Lung (tissue), 12 donors: ENCODE measurements around the gene OR51B5. TPM values are rescaled to one million over a fixed set of nuclear protein-coding genes. Genes with fewer than 3 reads are reported as not detected.
"Not testable (repeated sequence)": the region's sequence is repeated elsewhere in the genome, so short reads cannot be mapped to it uniquely, and the experiment has no call there.

Source experiments
- ATAC-seq: fragments of 200-7000 bp; cut with Tn5 transposase; one replicate; pipeline ENCODE4 v1.9.1; 2020; ENCODE audit warnings: moderate number of reproducible peaks; ENCODE audit not compliant: insufficient read depth, low FRiP score
- DNase-seq, 3 donors: peaks; one replicate each; pipeline ENCODE4 v3.0.0-alpha.2; 2013 to 2017
- H3K27ac ChIP-seq, 2 donors: one replicate each; pipeline ENCODE4 v1.5.1; 2013; ENCODE audit warnings: mild to moderate bottlenecking in 2 of 2, moderate library complexity in 2 of 2, control low read depth in 1 of 2, inconsistent platforms in 1 of 2, low read depth in 1 of 2, low read length in 1 of 2
- H3K27me3 ChIP-seq, 3 donors: one replicate each; pipeline ENCODE4 v1.5.1; 2013; ENCODE audit warnings: low read length in 2 of 3; ENCODE audit not compliant: control insufficient read depth in 3 of 3, insufficient read depth in 3 of 3
- H3K36me3 ChIP-seq, 4 donors: one replicate each; pipeline ENCODE4 v1.5.1; 2013; ENCODE audit warnings: low read length in 4 of 4, mild to moderate bottlenecking in 1 of 4, moderate library complexity in 1 of 4; ENCODE audit not compliant: control insufficient read depth in 4 of 4, insufficient read depth in 4 of 4
- H3K4me1 ChIP-seq, 5 donors: one replicate each; pipeline ENCODE4 v1.5.1; 2013; ENCODE audit warnings: low read length in 5 of 5, mild to moderate bottlenecking in 2 of 5, moderate library complexity in 1 of 5; ENCODE audit not compliant: control insufficient read depth in 5 of 5, insufficient read depth in 5 of 5
- H3K4me3 ChIP-seq: one replicate; pipeline ENCODE4 v1.5.1; 2013; ENCODE audit warnings: mild to moderate bottlenecking, control low read depth, moderate library complexity
- H3K9ac ChIP-seq, 2 donors: one replicate each; pipeline ENCODE4 v1.5.1; 2013; ENCODE audit warnings: low read length in 2 of 2, control low read depth in 1 of 2; ENCODE audit not compliant: insufficient read depth in 1 of 2
- H3K9me3 ChIP-seq, 4 donors: one replicate each; pipeline ENCODE4 v1.5.1; 2013; ENCODE audit warnings: low read length in 3 of 4, mild to moderate bottlenecking in 1 of 4, moderate library complexity in 1 of 4; ENCODE audit not compliant: control insufficient read depth in 4 of 4, insufficient read depth in 3 of 4
- CTCF ChIP-seq: IDR thresholded peaks from 2 replicates; pipeline ENCODE4 v1.5.1; 2012; ENCODE audit warnings: mild to moderate bottlenecking; ENCODE audit errors: control extremely low read depth, extremely low read depth
- WGBS, 2 donors: extraction: QIAGEN DNeasy Blood & Tissue Kit; methylation state at CpG; one replicate each; pipeline ENCODE4 v1.1.7; 2013; 5-methylcytosine and 5-hydroxymethylcytosine counted together
- polyA plus RNA-seq, 2 donors: library from polyadenylated mRNA; stranded (reverse); fragments of 200-250 nt; gene quantifications; one replicate each; pipeline ENCODE4 v1.2.1, GENCODE V29; 2013
- total RNA-seq, 2 donors: library from RNA; depleted of rRNA in 1 of 2; stranded (reverse); fragments of >200 nt in 1 of 2; gene quantifications; one replicate each; pipeline ENCODE4 v1.2.1, GENCODE V29; 2014 to 2021
- donor health status: control.
- donor health status: control.
- donor health status: Bipolar disorder and iron deficiency.
- donor health status: healthy.
- donor health status: DM: yes; HTN: yes; CAD: no.

Gene OR51B5
- total and polyA plus RNA-seq, 4 donors: 0.03 to 4.2 (median 0.31) TPM

- ATAC-seq (no peak), DNase-seq (no peak)
- Histone ChIP-seq H3K36me3 (no peaks in the 10 kb centered on the region), H3K9me3 (peaks cover 0 to 2% (median 0%) of the 10 kb centered on the region in 4 donors), H3K4me1 (peaks cover 0 to 4% (median 0%) of the 10 kb centered on the region in 5 donors), H3K4me3 (no peak overlapping the region), H3K9ac (no peak overlapping the region), H3K27me3 (no peaks in the 10 kb centered on the region), H3K27ac (no peak overlapping the region)
- WGBS, 2 donors: 62 to 82% methylated on average over 3 of the region's 3 CpGs
- no peak for TF ChIP-seq CTCF
These were observed 25.2 kb upstream of the OR51B5 start for GRCh38 chr11:5368502-5369043.

- no peak for ATAC-seq
- H3K27me3 ChIP-seq: no peaks in the 10 kb centered on the region
- H3K36me3 ChIP-seq: no peaks in the 10 kb centered on the region
- H3K4me3 ChIP-seq: no peak overlapping the region
- DNase-seq: peak in 1 of 3 donors; percentile 2
- H3K4me1 ChIP-seq: peaks cover 0 to 4% (median 0%) of the 10 kb centered on the region in 5 donors
- H3K9ac ChIP-seq: no peak overlapping the region
- no peak for TF ChIP-seq CTCF
- no peak overlapping the region for H3K27ac ChIP-seq
- WGBS, 2 donors: 42 to 82% methylated on average over 2 of the region's 2 CpGs
- no peaks in the 10 kb centered on the region for H3K9me3 ChIP-seq
These were observed 24.2 kb upstream of the OR51B5 start for GRCh38 chr11:5367448-5368074.

- H3K27ac ChIP-seq: no peak overlapping the region
- WGBS, 2 donors: 0 to 67% methylated on average over 1 of the region's 1 CpG
These were observed 23.5 kb upstream of the OR51B5 start for GRCh38 chr11:5366856-5367255.

GRCh38 chr11:5366365-5366764 lies 23.0 kb upstream of the OR51B5 start:
- ATAC-seq, H3K27me3 ChIP-seq, DNase-seq: not testable (repeated sequence)

More at GRCh38 chr11:5366856-5367255, 23.5 kb upstream of the OR51B5 start:
- H3K27me3 ChIP-seq: no peaks in the 10 kb centered on the region
- DNase-seq (no peak), ATAC-seq (no peak)
- H3K4me3 ChIP-seq: no peak overlapping the region
- no peak for TF ChIP-seq CTCF
- no peaks in the 10 kb centered on the region for H3K9me3 ChIP-seq
- no peak overlapping the region for H3K9ac ChIP-seq
- peaks cover 0 to 4% (median 0%) of the 10 kb centered on the region in 5 donors for H3K4me1 ChIP-seq
- no peaks in the 10 kb centered on the region for H3K36me3 ChIP-seq

More at GRCh38 chr11:5366365-5366764, 23.0 kb upstream of the OR51B5 start:
- H3K4me1 ChIP-seq, H3K36me3 ChIP-seq, H3K4me3 ChIP-seq, H3K9ac ChIP-seq, H3K9me3 ChIP-seq, H3K27ac ChIP-seq: not testable (repeated sequence)
- 80 to 97% methylated on average over 6 of the region's 6 CpGs for WGBS, 2 donors
